Naive thymus-derived CD4-positive, alpha-beta T cell (primary cell): ENCODE measurements around the gene SERF2. TPM values are rescaled to one million over a fixed set of nuclear protein-coding genes. Genes with fewer than 3 reads are reported as not detected.

Experiments
- ATAC-seq: fragments of 150-1000 bp; cut with Tn5 transposase; 2 replicates; pipeline ENCODE4 v1.10.0; 2021; ENCODE audit warnings: mild to moderate bottlenecking, moderate library complexity
- CTCF ChIA-PET: fragments of 350-600 bp; sonication (Branson Sonifier 250); formaldehyde crosslinking; loops from one replicate; lab custom pipeline; 2021; ENCODE audit warnings: antibody characterized with exemption; lab: Charles Lee
- POLR2A ChIA-PET: fragments of 350-600 bp; sonication (Branson Sonifier 250); formaldehyde crosslinking; loops from one replicate; lab custom pipeline; 2021; ENCODE audit warnings: antibody characterized with exemption, inconsistent platforms; lab: Charles Lee
- DNase-seq, 9 donors: peaks; one replicate each; pipeline versions ENCODE4 v3.0.0 to v3.0.0-alpha.2; 2020 to 2022; ENCODE audit warnings: mixed read lengths in 1 of 9
- H3K27ac ChIP-seq: one replicate; pipeline ENCODE4 v1.7.0; 2013; ENCODE audit warnings: mild to moderate bottlenecking, low read depth, low read length, moderate library complexity
- H3K27me3 ChIP-seq, 2 donors: one replicate each; pipeline ENCODE4 v1.7.0; 2013; ENCODE audit warnings: low read length in 2 of 2, mild to moderate bottlenecking in 2 of 2, moderate library complexity in 2 of 2; ENCODE audit not compliant: control insufficient read depth in 2 of 2, insufficient read depth in 2 of 2
- H3K36me3 ChIP-seq, 3 experiments: 1 replicate in 2 of 3; 2 replicates in 1 of 3; pipeline ENCODE4 v1.7.0; 2013; ENCODE audit warnings: low read length in 3 of 3, mild to moderate bottlenecking in 3 of 3, moderate library complexity in 1 of 3; ENCODE audit not compliant: insufficient read depth in 3 of 3, control insufficient read depth in 2 of 3
- H3K4me1 ChIP-seq, 2 donors: one replicate each; pipeline ENCODE4 v1.7.0; 2013; ENCODE audit warnings: low read length in 2 of 2, mild to moderate bottlenecking in 2 of 2, moderate library complexity in 1 of 2; ENCODE audit not compliant: control insufficient read depth in 2 of 2, insufficient read depth in 2 of 2
- H3K4me3 ChIP-seq: 2 replicates; pipeline ENCODE4 v1.7.0; 2013; ENCODE audit warnings: mild to moderate bottlenecking, low read length
- H3K9me3 ChIP-seq, 3 experiments: 1 replicate in 2 of 3; 2 replicates in 1 of 3; pipeline ENCODE4 v1.7.0; 2013; ENCODE audit warnings: low read length in 3 of 3; ENCODE audit not compliant: control insufficient read depth in 2 of 3
- H3K27ac Mint-ChIP-seq, 9 donors: one replicate each; pipeline ENCODE4 v1.8.0; 2020 to 2022; ENCODE audit warnings: mixed read lengths in 9 of 9, mild to moderate bottlenecking in 8 of 9, moderate library complexity in 5 of 9, inconsistent platforms in 2 of 9
- H3K27me3 Mint-ChIP-seq, 5 donors: one replicate each; pipeline ENCODE4 v1.8.0; 2021 to 2022; ENCODE audit warnings: mixed read lengths in 5 of 5, mild to moderate bottlenecking in 1 of 5
- H3K36me3 Mint-ChIP-seq, 5 donors: one replicate each; pipeline ENCODE4 v1.8.0; 2020 to 2022; ENCODE audit warnings: mixed read lengths in 5 of 5, mild to moderate bottlenecking in 3 of 5, inconsistent platforms in 1 of 5
- H3K4me1 Mint-ChIP-seq, 7 donors: one replicate each; pipeline ENCODE4 v1.8.0; 2020 to 2022; ENCODE audit warnings: mixed read lengths in 7 of 7, mild to moderate bottlenecking in 3 of 7, inconsistent platforms in 1 of 7
- H3K4me3 Mint-ChIP-seq, 10 donors: one replicate each; pipeline ENCODE4 v1.8.0; 2020 to 2022; ENCODE audit warnings: mild to moderate bottlenecking in 10 of 10, mixed read lengths in 10 of 10, moderate library complexity in 6 of 10, inconsistent platforms in 2 of 10
- H3K9me3 Mint-ChIP-seq, 11 donors: one replicate each; pipeline ENCODE4 v1.8.0; 2020 to 2022; ENCODE audit warnings: mixed read lengths in 11 of 11, mild to moderate bottlenecking in 4 of 11, inconsistent platforms in 1 of 11, moderate library complexity in 1 of 11
- intact Hi-C, 2 donors: fragments of 100-400 bp; cut with micrococcal nuclease; formaldehyde crosslinking; loops; one replicate each; pipeline ENCODE4 v1.15.1; 2023
- polyA plus RNA-seq, 2 donors: library from polyadenylated mRNA; unstranded; fragments of 300-500 nt; fragmentation: Illumina TruSeq; gene quantifications; one replicate each; pipeline ENCODE4 v1.2.3, GENCODE V29; 2021
- total RNA-seq, 6 experiments: library from RNA in 5 of 6; stranded (reverse) in 5 of 6; gene quantifications; 1 replicate in 5 of 6; 2 replicates in 1 of 6; pipeline ENCODE4 v1.2.3 and lab custom pipeline; 2021 to 2026

The SERF2 gene
- total and polyA plus RNA-seq, 7 experiments from 2014 or later, result 358 to 2,070 (median 569) TPM

DNA sequence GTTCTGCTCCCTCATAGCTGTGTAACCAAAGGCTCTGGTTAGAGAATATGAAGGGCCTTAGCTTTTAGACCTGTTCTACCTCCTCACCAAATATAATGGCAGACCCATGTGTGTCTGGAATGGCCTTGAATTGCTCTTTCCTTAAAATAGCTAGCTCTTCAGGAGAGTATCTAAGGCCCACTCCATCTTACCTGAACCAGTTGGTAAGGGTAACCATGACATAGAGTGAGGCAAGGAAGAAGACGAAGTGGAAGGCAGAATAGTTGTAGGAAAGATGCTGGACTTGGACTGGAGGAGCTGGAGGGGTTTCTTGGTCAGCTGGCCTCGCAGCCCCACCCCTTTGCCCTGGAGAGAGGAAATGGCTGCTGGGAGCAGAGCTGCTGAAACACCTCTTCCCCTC lies 3.1 kb downstream of the SERF2 start:
- Histone ChIP-seq H3K27me3 (no peaks in the 10 kb centered on the region), H3K4me3 (no peak overlapping the region), H3K9me3 (no peaks in the 10 kb centered on the region), H3K27ac (peak overlapping the region; percentile 100), H3K4me1 (peaks cover 14 to 30% of the 10 kb centered on the region in 2 donors), H3K36me3 (peaks cover 9 to 64% (median 16%) of the 10 kb centered on the region in 3 experiments)
- Mint-ChIP-seq H3K4me3 (peak overlapping the region in 6 of 10 donors; percentile 17 to 98 (median 71)), H3K36me3 (peaks cover 14 to 53% (median 43%) of the 10 kb centered on the region in 5 donors), H3K4me1 (peaks cover 43 to 74% (median 67%) of the 10 kb centered on the region in 7 donors), H3K27ac (peak overlapping the region in 7 of 9 donors; percentile 52 to 98 (median 79)), H3K9me3 (no peaks in the 10 kb centered on the region), H3K27me3 (peaks cover 0 to 2% (median 0%) of the 10 kb centered on the region in 5 donors)
- ChIA-PET POLR2A (interaction anchor here (0.7 to 5.6 kb wide), 6 partner anchors 9 to 49 kb away, joined by 3 to 42 read pairs (median 8); partner anchors contain the start of genes ELL3, MFAP1 and PDIA3), CTCF (interaction anchor here (2.0 kb wide), 1 partner anchor 19 kb away, joined by 5 read pairs; the partner anchor contains the start of gene ELL3)
- intact Hi-C loops, result loop anchor here in 1 of 2 donors (10.0 kb wide), 1 partner anchor 1300 kb away; the partner anchor contains the start of genes SNAP23 and ZNF106
- no peak for ATAC-seq
- no peak for DNase-seq

DNA sequence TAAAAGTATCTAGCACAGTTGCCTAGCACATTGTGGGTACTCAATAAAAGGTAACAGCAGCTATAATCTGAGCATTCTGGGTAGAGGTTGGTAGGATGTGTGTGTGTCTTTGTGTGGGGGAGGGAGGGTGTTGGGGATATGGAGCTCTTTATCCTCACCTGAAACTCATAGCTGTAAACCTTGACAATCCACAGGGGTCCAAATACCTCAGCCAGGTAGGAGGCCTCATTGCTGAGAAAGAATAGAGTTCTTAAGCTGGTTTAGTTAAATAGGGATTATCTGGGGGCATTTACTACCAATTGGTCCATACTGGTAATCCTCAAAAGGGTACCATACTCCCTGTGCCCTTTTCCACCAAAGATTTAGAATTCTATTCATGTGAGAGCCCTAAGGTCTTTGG lies 3.9 kb downstream of the SERF2 start:
- Histone ChIP-seq H3K36me3 (peaks cover 9 to 67% (median 16%) of the 10 kb centered on the region in 3 experiments), H3K4me1 (peaks cover 18 to 31% of the 10 kb centered on the region in 2 donors), H3K4me3 (no peak overlapping the region), H3K9me3 (no peaks in the 10 kb centered on the region), H3K27me3 (no peaks in the 10 kb centered on the region), H3K27ac (peak overlapping the region; percentile 100)
- Mint-ChIP-seq H3K27me3 (peaks cover 0 to 2% (median 0%) of the 10 kb centered on the region in 5 donors), H3K4me1 (peaks cover 49 to 82% (median 75%) of the 10 kb centered on the region in 7 donors), H3K27ac (peak overlapping the region in 6 of 9 donors; percentile 32 to 98 (median 58)), H3K9me3 (no peaks in the 10 kb centered on the region), H3K36me3 (peaks cover 18 to 60% (median 49%) of the 10 kb centered on the region in 5 donors), H3K4me3 (peak overlapping the region in 3 of 10 donors; percentile 16 to 49 (median 39))
- intact Hi-C loops, result loop anchor here in 1 of 2 donors (10.0 kb wide), 1 partner anchor 1301 kb away; the partner anchor contains the start of genes SNAP23 and ZNF106
- ChIA-PET POLR2A (interaction anchor here (0.6 to 5.6 kb wide), 6 partner anchors 8 to 46 kb away, joined by 3 to 42 read pairs (median 8); partner anchors contain the start of genes ELL3 and MFAP1), CTCF (no interaction called here)
- ATAC-seq, result no peak
- no peak for DNase-seq

GRCh38 chr15:43796566-43796965 lies 4.4 kb downstream of the SERF2 start:
- POLR2A ChIA-PET, result interaction anchor here (0.7 to 2.2 kb wide), 7 partner anchors 8 to 1839 kb away, joined by 3 to 13 read pairs (median 5); partner anchors contain the start of genes ELL3 and MFAP1
- no peak for ATAC-seq
- H3K4me3 Mint-ChIP-seq, result peak overlapping the region in 2 of 10 donors; percentile 6 to 39
- no peak for DNase-seq
- H3K27me3 ChIP-seq, result no peaks in the 10 kb centered on the region
- H3K36me3 Mint-ChIP-seq, result peaks cover 18 to 62% (median 52%) of the 10 kb centered on the region in 5 donors
- intact Hi-C loops, result loop anchor here in 1 of 2 donors (10.0 kb wide), 1 partner anchor 1302 kb away; the partner anchor contains the start of genes SNAP23 and ZNF106
- H3K27ac Mint-ChIP-seq, result peak overlapping the region in 7 of 9 donors; percentile 37 to 98 (median 74)
- CTCF ChIA-PET, result interaction anchor here (0.6 kb wide), 1 partner anchor 1468 kb away, joined by 6 read pairs; no protein-coding TSS in a partner anchor
- H3K4me1 Mint-ChIP-seq, result peaks cover 52 to 85% (median 78%) of the 10 kb centered on the region in 7 donors
- H3K27me3 Mint-ChIP-seq, result peaks cover 0 to 2% (median 0%) of the 10 kb centered on the region in 5 donors
- no peak overlapping the region for H3K4me3 ChIP-seq
- peaks cover 9 to 69% (median 17%) of the 10 kb centered on the region in 3 experiments for H3K36me3 ChIP-seq
- H3K27ac ChIP-seq, result no peak overlapping the region
- H3K9me3 ChIP-seq, result no peaks in the 10 kb centered on the region
- no peaks in the 10 kb centered on the region for H3K9me3 Mint-ChIP-seq
- H3K4me1 ChIP-seq, result peaks cover 24 to 35% of the 10 kb centered on the region in 2 donors

GRCh38 chr15:43799209-43799944 lies 7.3 kb downstream of the SERF2 start:
- no peaks in the 10 kb centered on the region for H3K27me3 Mint-ChIP-seq
- H3K36me3 Mint-ChIP-seq, result peaks cover 12 to 52% (median 51%) of the 10 kb centered on the region in 5 donors
- ChIA-PET POLR2A (interaction anchor here (1.3 to 2.5 kb wide), 6 partner anchors 8 to 53 kb away, joined by 5 to 29 read pairs (median 17); partner anchors contain the start of genes ELL3, MFAP1, PDIA3 and SERF2), CTCF (interaction anchor here (1.7 kb wide), 1 partner anchor 23 kb away, joined by 6 read pairs; the partner anchor contains the start of gene ELL3)
- no peak for DNase-seq
- no peaks in the 10 kb centered on the region for H3K9me3 Mint-ChIP-seq
- intact Hi-C loops, result loop anchor here in 1 of 2 donors (10.0 kb wide), 1 partner anchor 1305 kb away; the partner anchor contains the start of genes SNAP23 and ZNF106
- Histone ChIP-seq H3K36me3 (peaks cover 9 to 65% (median 17%) of the 10 kb centered on the region in 3 experiments), H3K27ac (peak overlapping the region; percentile 85), H3K9me3 (no peaks in the 10 kb centered on the region), H3K27me3 (no peaks in the 10 kb centered on the region), H3K4me3 (no peak overlapping the region), H3K4me1 (peaks cover 15 to 25% of the 10 kb centered on the region in 2 donors)
- H3K27ac Mint-ChIP-seq, result peak overlapping the region; percentile 72 to 100 (median 95)
- H3K4me3 Mint-ChIP-seq, result peak overlapping the region in 9 of 10 donors; percentile 9 to 100 (median 48)
- no peak for ATAC-seq
- H3K4me1 Mint-ChIP-seq, result peaks cover 32 to 65% (median 60%) of the 10 kb centered on the region in 7 donors

DNA sequence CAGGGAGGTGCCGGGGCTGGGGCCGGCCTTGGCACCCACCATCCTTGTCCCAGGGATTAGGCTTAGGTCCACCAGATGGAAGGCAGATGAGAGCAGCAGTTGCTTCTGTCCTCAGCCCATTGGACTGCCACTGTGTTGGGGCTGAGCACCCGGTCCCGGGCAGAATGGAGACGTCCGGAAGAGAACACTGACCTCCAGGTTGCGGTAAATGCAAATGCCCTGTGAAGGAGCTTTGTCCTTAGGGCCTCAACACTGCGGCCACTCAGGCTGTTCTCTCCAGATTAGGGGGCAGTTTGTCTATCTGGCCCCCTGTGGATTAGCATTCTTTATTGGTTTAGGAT lies 7.8 kb downstream of the SERF2 start, which contains the start of gene SERINC4:
Gene SERINC4 (minus strand): TSS at position 276 of the 341 bp plus-strand sequence. CDS start 234 bp downstream, at position 42.
- Mint-ChIP-seq H3K4me1 (peaks cover 27 to 60% (median 55%) of the 10 kb centered on the region in 7 donors), H3K27ac (peak within 1 kb of the TSS; percentile 94 to 100 (median 97)), H3K4me3 (peak within 1 kb of the TSS; percentile 89 to 100 (median 99)), H3K27me3 (no peaks in the 10 kb centered on the region), H3K9me3 (no peaks in the 10 kb centered on the region), H3K36me3 (peaks cover 12 to 47% (median 45%) of the 10 kb centered on the region in 5 donors)
- H3K4me1 ChIP-seq, result peaks cover 15 to 19% of the 10 kb centered on the region in 2 donors
- no peaks in the 10 kb centered on the region for H3K9me3 ChIP-seq
- DNase-seq (no peak), ATAC-seq (no peak)
- H3K36me3 ChIP-seq, result peaks cover 9 to 65% (median 12%) of the 10 kb centered on the region in 3 experiments
- ChIA-PET CTCF (interaction anchor here (1.7 kb wide), 1 partner anchor 23 kb away, joined by 6 read pairs; the partner anchor contains the start of gene ELL3), POLR2A (interaction anchor here (1.0 to 2.5 kb wide), 10 partner anchors 9 to 53 kb away, joined by 3 to 29 read pairs (median 10); partner anchors contain the start of genes ELL3, MFAP1, PDIA3 and SERF2)
- H3K27ac ChIP-seq, result peak within 1 kb of the TSS; percentile 85
- no peaks in the 10 kb centered on the region for H3K27me3 ChIP-seq
- intact Hi-C loops, result loop anchor here (1.0 to 10.0 kb wide), 9 partner anchors 8 to 1305 kb away; partner anchors contain the start of genes MFAP1 (in 2 of the 2), SERF2 (in 2 of the 2), ELL3 (in 1 of the 2) and PDIA3 (in 1 of the 2)
- peak within 1 kb of the TSS; percentile 98 for H3K4me3 ChIP-seq
